Measurements from ENCODE around the gene FKBP1A.

FKBP1A gene

DNA sequence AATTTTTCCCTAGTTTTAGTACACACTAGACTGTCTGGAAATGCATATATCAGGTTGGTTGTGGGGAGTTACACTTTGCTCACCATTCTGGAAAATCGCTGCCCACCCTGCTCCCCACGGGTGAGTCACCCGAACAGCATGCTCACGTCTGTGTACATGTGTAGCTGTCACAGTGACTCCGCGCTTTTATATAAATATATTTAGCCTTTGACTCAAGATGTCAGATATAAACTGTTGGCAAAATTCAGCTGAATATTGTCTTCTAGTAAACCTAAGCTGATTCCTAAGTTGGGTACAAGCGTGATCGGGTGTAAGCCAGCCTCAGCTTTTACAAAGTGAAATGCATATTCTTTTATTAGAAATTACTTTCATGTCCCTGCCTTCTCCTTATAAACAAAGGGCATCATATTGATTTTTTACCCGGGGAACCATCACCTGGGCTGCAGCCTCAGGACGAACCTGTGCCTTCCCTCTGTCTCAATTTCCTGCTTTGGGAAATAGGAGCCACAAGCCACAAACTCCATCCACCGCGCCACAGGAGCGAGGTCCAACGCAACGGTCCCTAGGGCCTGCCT is 68.2 kb downstream of the FKBP1A start:
- Histone ChIP-seq H2AFZ (ENCODE audit: low read length, unreplicated experiment) (no peak overlapping the region), H3K27me3 (ENCODE audit: insufficient read depth, low read length) (no peaks in the 10 kb centered on the region), H3K4me1 (ENCODE audit: control insufficient read depth, insufficient read depth, low read length, unreplicated experiment) (peaks cover 68% of the 10 kb centered on the region), H3K36me3 (ENCODE audit: insufficient read depth, low read length) (no peaks in the 10 kb centered on the region), H3K4me3 (ENCODE audit: low read depth, low read length) (peak overlapping the region; percentile 85), H3K79me2 (ENCODE audit: control insufficient read depth, insufficient read depth, low read length, unreplicated experiment) (peaks cover 38% of the 10 kb centered on the region), H3K27ac (ENCODE audit: low read depth, low read length) (peak overlapping the region; percentile 99)

GRCh38 chr20:1323830-1324597 is 68.8 kb downstream of the FKBP1A start:
- no peak overlapping the region for H2AFZ ChIP-seq (ENCODE audit: low read length, unreplicated experiment)
- H3K27me3 ChIP-seq (ENCODE audit: insufficient read depth, low read length), result no peaks in the 10 kb centered on the region
- H3K79me2 ChIP-seq (ENCODE audit: control insufficient read depth, insufficient read depth, low read length, unreplicated experiment), result peaks cover 31% of the 10 kb centered on the region
- H3K4me1 ChIP-seq (ENCODE audit: control insufficient read depth, insufficient read depth, low read length, unreplicated experiment), result peaks cover 66% of the 10 kb centered on the region
- H3K4me3 ChIP-seq (ENCODE audit: low read depth, low read length), result peak overlapping the region; percentile 85
- H3K27ac ChIP-seq (ENCODE audit: low read depth, low read length), result peak overlapping the region; percentile 99
- no peaks in the 10 kb centered on the region for H3K36me3 ChIP-seq (ENCODE audit: insufficient read depth, low read length)

DNA sequence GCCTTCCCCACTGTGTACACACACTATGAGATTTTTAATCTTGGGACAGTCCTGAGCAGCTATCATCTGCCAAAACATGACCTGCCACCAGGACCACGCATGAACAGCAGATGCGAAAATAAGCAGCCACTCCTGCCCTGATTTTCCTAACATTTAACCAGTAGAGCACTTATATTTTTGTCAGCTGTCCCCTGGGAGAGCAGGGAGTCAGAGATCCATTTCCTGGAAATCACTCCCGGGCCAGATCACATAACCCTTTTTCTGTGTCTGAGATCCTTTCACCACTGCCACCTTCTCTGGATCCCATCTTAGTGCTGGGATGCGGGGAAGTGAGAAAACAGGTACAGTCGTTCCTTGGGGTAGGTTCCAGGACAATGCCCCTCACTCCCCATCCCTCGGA is 69.6 kb downstream of the FKBP1A start:
- H3K79me2 ChIP-seq (ENCODE audit: control insufficient read depth, insufficient read depth, low read length, unreplicated experiment), result peaks cover 24% of the 10 kb centered on the region
- H3K27me3 ChIP-seq (ENCODE audit: insufficient read depth, low read length), result no peaks in the 10 kb centered on the region
- no peaks in the 10 kb centered on the region for H3K36me3 ChIP-seq (ENCODE audit: insufficient read depth, low read length)
- H3K27ac ChIP-seq (ENCODE audit: low read depth, low read length), result peak overlapping the region; percentile 99
- peak overlapping the region; percentile 42 for H2AFZ ChIP-seq (ENCODE audit: low read length, unreplicated experiment)
- peaks cover 63% of the 10 kb centered on the region for H3K4me1 ChIP-seq (ENCODE audit: control insufficient read depth, insufficient read depth, low read length, unreplicated experiment)
- peak overlapping the region; percentile 5; the same call in 1 of the 2 replicates for H3K4me3 ChIP-seq (ENCODE audit: low read depth, low read length)

DNA sequence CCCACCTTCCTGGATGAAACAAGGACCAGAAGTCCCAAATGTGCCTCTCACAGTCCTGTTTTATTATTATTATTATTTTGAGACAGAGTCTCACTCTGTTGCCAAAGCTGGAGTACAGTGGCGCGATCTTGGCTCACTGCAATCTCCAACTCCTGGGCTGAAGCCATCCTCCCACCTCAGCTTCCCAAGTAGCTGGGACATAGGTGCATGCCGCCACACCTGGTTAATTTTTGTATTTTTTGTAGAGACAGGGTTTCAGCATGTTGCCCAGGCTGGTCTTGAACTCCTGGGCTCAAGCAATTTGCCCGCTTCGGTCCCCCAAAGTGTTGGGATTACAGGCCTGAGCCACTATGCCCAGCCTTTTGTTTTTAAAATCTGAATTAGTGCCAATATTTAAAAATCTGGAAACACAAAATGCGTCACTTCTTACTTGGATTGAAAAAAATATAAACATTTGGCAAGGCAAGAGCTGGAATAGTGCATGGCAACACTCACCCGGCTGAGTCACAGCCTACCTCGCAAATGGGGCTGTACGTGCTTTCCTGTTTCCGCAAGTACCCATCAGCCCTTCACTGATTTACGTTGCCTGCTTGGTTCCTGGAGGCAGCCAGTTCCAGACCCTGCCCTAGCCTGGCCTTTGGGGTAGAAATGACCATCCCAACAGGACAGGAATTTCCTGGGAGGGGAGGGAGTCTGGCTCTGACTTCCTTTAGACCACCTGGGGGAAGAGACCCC is 70.2 kb downstream of the FKBP1A start:
- H3K79me2 ChIP-seq (ENCODE audit: control insufficient read depth, insufficient read depth, low read length, unreplicated experiment), result peaks cover 18% of the 10 kb centered on the region
- H3K27me3 ChIP-seq (ENCODE audit: insufficient read depth, low read length), result no peaks in the 10 kb centered on the region
- H2AFZ ChIP-seq (ENCODE audit: low read length, unreplicated experiment), result peak overlapping the region; percentile 42
- H3K4me3 ChIP-seq (ENCODE audit: low read depth, low read length), result peak overlapping the region; percentile 5; the same call in 1 of the 2 replicates
- peak overlapping the region; percentile 99 for H3K27ac ChIP-seq (ENCODE audit: low read depth, low read length)
- H3K4me1 ChIP-seq (ENCODE audit: control insufficient read depth, insufficient read depth, low read length, unreplicated experiment), result peaks cover 62% of the 10 kb centered on the region
- H3K36me3 ChIP-seq (ENCODE audit: insufficient read depth, low read length), result no peaks in the 10 kb centered on the region

DNA sequence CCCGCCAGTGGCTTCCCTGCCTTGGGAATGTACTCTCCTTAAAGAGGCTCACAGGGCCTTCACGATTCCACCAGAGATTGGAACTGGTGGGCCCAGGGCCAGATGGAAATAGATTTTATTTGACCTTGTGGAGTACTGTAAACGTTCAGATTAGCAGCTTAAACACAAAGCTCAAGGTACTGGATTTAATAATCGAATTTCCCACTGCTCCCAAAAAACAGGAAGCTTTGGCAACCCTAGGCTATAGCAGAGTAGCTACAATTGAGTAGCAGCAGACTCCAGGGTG is 71.3 kb downstream of the FKBP1A start:
- H3K4me3 ChIP-seq (ENCODE audit: low read depth, low read length), result no peak overlapping the region
- no peaks in the 10 kb centered on the region for H3K36me3 ChIP-seq (ENCODE audit: insufficient read depth, low read length)
- no peak overlapping the region for H2AFZ ChIP-seq (ENCODE audit: low read length, unreplicated experiment)
- H3K27me3 ChIP-seq (ENCODE audit: insufficient read depth, low read length), result no peaks in the 10 kb centered on the region
- peaks cover 52% of the 10 kb centered on the region for H3K4me1 ChIP-seq (ENCODE audit: control insufficient read depth, insufficient read depth, low read length, unreplicated experiment)
- peak overlapping the region; percentile 99 for H3K27ac ChIP-seq (ENCODE audit: low read depth, low read length)
- H3K79me2 ChIP-seq (ENCODE audit: control insufficient read depth, insufficient read depth, low read length, unreplicated experiment), result peaks cover 9% of the 10 kb centered on the region

DNA sequence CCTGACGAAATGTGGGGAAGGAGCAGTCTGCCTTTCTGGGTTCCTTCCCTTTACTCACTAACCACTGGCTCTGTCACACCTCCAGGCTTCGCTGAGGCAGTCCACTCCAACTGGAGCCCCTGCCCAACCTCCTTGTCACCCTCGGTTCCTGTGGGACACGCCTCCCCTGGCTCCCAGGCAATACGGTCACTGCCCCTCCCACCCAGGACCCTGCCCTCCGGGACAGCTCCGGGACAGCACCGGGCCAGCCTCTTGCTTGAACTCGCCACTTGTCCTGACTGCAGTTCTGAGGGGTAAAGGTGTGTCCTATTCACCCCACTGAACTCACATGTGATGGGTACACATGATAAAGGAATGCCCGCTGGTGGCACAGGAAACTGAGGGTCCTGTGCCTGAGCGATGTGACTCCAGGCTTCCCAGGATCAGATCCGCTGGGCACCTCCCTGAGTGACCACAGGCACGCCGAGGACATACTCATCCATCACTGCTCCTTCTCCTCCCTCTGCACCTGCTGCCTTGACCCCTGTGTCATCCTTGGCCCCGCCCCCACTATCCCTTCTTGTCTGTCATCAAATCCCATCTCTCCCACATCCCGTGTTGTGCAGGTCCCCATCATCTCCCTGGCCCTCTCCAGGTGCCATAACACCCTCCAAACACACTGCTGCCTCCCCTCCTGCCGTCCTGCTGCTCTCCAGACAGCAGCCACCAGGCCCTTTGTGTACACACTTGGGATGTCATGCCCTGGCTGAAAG is 71.8 kb downstream of the FKBP1A start:
- Histone ChIP-seq H3K4me1 (ENCODE audit: control insufficient read depth, insufficient read depth, low read length, unreplicated experiment) (peaks cover 46% of the 10 kb centered on the region), H3K36me3 (ENCODE audit: insufficient read depth, low read length) (no peaks in the 10 kb centered on the region), H3K4me3 (ENCODE audit: low read depth, low read length) (no peak overlapping the region), H3K79me2 (ENCODE audit: control insufficient read depth, insufficient read depth, low read length, unreplicated experiment) (peaks cover 3% of the 10 kb centered on the region), H3K27me3 (ENCODE audit: insufficient read depth, low read length) (no peaks in the 10 kb centered on the region), H2AFZ (ENCODE audit: low read length, unreplicated experiment) (no peak overlapping the region), H3K27ac (ENCODE audit: low read depth, low read length) (peak overlapping the region; percentile 99; the same call in 1 of the 2 replicates)

GRCh38 chr20:1320016-1320415 is 72.8 kb downstream of the FKBP1A start:
- no peak overlapping the region for H2AFZ ChIP-seq (ENCODE audit: low read length, unreplicated experiment)
- H3K36me3 ChIP-seq (ENCODE audit: insufficient read depth, low read length), result no peaks in the 10 kb centered on the region
- peaks cover 44% of the 10 kb centered on the region for H3K4me1 ChIP-seq (ENCODE audit: control insufficient read depth, insufficient read depth, low read length, unreplicated experiment)
- H3K27me3 ChIP-seq (ENCODE audit: insufficient read depth, low read length), result no peaks in the 10 kb centered on the region
- H3K79me2 ChIP-seq (ENCODE audit: control insufficient read depth, insufficient read depth, low read length, unreplicated experiment), result no peaks in the 10 kb centered on the region
- H3K4me3 ChIP-seq (ENCODE audit: low read depth, low read length), result no peak overlapping the region
- H3K27ac ChIP-seq (ENCODE audit: low read depth, low read length), result no peak overlapping the region

- H3K27ac ChIP-seq (ENCODE audit: low read depth, low read length), result no peak overlapping the region
- H3K79me2 ChIP-seq (ENCODE audit: control insufficient read depth, insufficient read depth, low read length, unreplicated experiment), result no peaks in the 10 kb centered on the region
- H3K4me3 ChIP-seq (ENCODE audit: low read depth, low read length), result no peak overlapping the region
- no peak overlapping the region for H2AFZ ChIP-seq (ENCODE audit: low read length, unreplicated experiment)
- no peaks in the 10 kb centered on the region for H3K36me3 ChIP-seq (ENCODE audit: insufficient read depth, low read length)
- H3K4me1 ChIP-seq (ENCODE audit: control insufficient read depth, insufficient read depth, low read length, unreplicated experiment), result peaks cover 38% of the 10 kb centered on the region
- no peaks in the 10 kb centered on the region for H3K27me3 ChIP-seq (ENCODE audit: insufficient read depth, low read length)
Observed at GRCh38 chr20:1319462-1319861, 73.4 kb downstream of the FKBP1A start.

- Histone ChIP-seq H3K27me3 (ENCODE audit: insufficient read depth, low read length) (no peaks in the 10 kb centered on the region), H3K79me2 (ENCODE audit: control insufficient read depth, insufficient read depth, low read length, unreplicated experiment) (no peaks in the 10 kb centered on the region), H3K27ac (ENCODE audit: low read depth, low read length) (no peak overlapping the region), H3K4me3 (ENCODE audit: low read depth, low read length) (no peak overlapping the region), H3K36me3 (ENCODE audit: insufficient read depth, low read length) (no peaks in the 10 kb centered on the region), H3K4me1 (ENCODE audit: control insufficient read depth, insufficient read depth, low read length, unreplicated experiment) (peaks cover 34% of the 10 kb centered on the region), H2AFZ (ENCODE audit: low read length, unreplicated experiment) (no peak overlapping the region)
Observed at GRCh38 chr20:1319051-1319450, 73.8 kb downstream of the FKBP1A start.

All from ACC112 (cell line).